ENCODE results near the gene PRSS38. TPM values are rescaled to one million over a fixed set of nuclear protein-coding genes. Genes with fewer than 3 reads are reported as not detected.

PRSS38 gene
- total and polyA plus RNA-seq, 11 donors, result not detected

DNA sequence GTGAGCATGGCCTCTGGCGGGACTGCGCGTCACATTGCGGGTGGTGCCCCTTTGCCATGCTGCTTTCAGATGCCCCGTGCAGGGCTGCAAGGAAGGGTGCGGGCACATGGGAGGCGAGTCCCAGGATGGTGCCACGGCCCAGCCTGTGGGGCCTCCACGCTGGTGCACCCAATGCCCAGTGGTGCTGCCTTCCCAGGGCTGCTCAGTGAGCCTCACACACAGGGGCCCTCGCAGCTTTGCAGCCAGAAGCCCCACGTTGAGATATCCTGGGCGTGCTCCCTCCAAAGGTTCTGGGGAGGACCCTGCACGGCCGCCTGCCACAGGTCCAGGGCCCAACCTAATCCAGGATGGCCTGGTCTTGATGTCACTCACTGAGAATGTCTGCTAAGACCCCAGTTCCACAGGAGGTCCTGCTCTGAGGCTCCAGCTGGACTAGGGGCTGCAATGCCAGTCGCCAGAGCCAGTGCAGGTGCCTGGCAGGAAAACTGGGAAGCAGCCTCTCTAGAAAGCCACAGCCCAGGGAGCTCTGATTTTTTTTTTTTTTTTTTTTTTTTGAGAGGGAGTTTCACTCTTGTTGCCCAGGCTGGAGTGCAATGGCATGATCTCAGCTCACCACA lies 34.1 kb upstream of the PRSS38 start:
- Histone ChIP-seq H3K27me3 (peaks cover 0 to 5% (median 0%) of the 10 kb centered on the region in 9 donors), H3K4me1 (peaks cover 0 to 16% (median 4%) of the 10 kb centered on the region in 12 donors), H3K9me3 (no peaks in the 10 kb centered on the region), H3K27ac (no peak overlapping the region), H3K36me3 (peaks cover 0 to 23% (median 14%) of the 10 kb centered on the region in 9 donors), H3K4me3 (no peak overlapping the region)
- TF ChIP-seq POLR2A (IDR thresholded peaks at IDR 0.05), result no peak
- TF ChIP-seq, protein P1, sequence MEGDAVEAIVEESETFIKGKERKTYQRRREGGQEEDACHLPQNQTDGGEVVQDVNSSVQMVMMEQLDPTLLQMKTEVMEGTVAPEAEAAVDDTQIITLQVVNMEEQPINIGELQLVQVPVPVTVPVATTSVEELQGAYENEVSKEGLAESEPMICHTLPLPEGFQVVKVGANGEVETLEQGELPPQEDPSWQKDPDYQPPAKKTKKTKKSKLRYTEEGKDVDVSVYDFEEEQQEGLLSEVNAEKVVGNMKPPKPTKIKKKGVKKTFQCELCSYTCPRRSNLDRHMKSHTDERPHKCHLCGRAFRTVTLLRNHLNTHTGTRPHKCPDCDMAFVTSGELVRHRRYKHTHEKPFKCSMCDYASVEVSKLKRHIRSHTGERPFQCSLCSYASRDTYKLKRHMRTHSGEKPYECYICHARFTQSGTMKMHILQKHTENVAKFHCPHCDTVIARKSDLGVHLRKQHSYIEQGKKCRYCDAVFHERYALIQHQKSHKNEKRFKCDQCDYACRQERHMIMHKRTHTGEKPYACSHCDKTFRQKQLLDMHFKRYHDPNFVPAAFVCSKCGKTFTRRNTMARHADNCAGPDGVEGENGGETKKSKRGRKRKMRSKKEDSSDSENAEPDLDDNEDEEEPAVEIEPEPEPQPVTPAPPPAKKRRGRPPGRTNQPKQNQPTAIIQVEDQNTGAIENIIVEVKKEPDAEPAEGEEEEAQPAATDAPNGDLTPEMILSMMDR (IDR thresholded peaks at IDR 0.05), result no peak
- WGBS, 4 donors, result 86 to 96% (median 94%) methylated on average over 13 to 15 of the region's 15 CpGs
- no peak for ATAC-seq
- peak in 2 of 5 donors; percentile 6 to 14 for DNase-seq
- intact Hi-C loops (cut with DNase I), result no loop called here

DNA sequence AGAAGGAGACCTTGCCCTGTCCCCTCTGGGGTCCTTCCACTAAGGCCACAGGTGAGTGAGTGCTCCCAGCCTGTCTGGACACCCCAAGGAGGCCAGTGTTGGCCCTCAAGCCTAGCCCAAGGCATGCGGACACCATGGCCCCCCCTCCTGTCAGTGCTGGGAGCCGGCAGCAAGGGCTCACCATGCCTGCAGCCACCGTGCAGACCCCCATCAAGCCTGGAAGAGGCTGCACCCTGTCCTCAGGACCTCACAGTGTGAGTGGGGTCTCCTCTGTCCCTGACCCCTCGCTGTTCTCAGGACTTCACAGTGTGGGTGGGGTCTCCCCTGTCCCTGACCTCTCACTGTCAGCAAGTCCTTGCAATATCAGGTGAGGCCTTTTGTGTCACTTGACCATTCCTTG lies 33.2 kb upstream of the PRSS38 start:
- no peak for TF ChIP-seq POLR2A (IDR thresholded peaks at IDR 0.05)
- TF ChIP-seq, protein P1 (IDR thresholded peaks at IDR 0.05), result no peak
- Histone ChIP-seq H3K27ac (no peak overlapping the region), H3K27me3 (peaks cover 0 to 13% (median 0%) of the 10 kb centered on the region in 9 donors), H3K4me3 (no peak overlapping the region), H3K36me3 (peaks cover 0 to 18% (median 7%) of the 10 kb centered on the region in 9 donors), H3K4me1 (peaks cover 4 to 24% (median 12%) of the 10 kb centered on the region in 12 donors), H3K9me3 (no peaks in the 10 kb centered on the region)
- 75 to 98% (median 88%) methylated on average over 1 to 4 of the region's 4 CpGs for WGBS, 4 donors
- no peak for ATAC-seq
- peak in 1 of 5 donors; percentile 4 for DNase-seq
- intact Hi-C loops (cut with DNase I), result no loop called here

DNA sequence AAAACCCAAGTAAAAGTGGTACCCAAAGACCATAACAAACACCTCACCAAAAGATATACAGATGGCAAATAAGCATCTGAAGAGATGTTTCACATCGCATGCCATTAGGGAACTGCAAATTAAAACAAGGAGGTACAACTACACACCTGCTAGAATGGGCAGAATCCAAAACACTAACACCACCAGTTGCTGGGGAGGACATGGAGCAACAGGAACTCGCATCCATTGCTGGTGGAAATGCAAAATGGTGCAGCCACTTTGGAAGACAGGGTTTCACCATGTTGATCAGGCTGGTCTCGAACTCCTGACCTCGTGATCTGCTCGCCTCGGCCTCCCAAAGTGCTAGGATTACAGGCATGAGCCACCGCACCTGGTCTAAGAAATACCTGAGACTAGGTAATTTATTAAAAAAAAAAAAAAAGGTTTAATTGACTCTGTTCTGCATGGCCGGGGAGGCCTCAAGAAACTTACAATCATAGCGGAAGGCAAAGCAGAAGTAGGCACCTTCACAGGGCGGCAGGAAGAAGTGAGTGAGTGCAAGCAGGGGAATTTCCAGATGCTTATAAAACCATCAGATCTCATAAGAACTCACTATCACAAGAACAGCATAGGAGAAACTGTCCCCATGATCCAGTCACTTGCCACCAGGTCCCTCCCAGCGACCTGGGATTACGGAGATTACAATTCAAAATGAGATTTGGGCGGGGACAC lies 30.2 kb upstream of the PRSS38 start:
- no peak overlapping the region for H3K4me3 ChIP-seq
- H3K27me3 ChIP-seq, result peaks cover 0 to 13% (median 0%) of the 10 kb centered on the region in 9 donors
- H3K36me3 ChIP-seq, result peaks cover 0 to 16% (median 6%) of the 10 kb centered on the region in 9 donors
- no peak for ATAC-seq
- H3K27ac ChIP-seq, result no peak overlapping the region
- peaks cover 4 to 28% (median 18%) of the 10 kb centered on the region in 12 donors for H3K4me1 ChIP-seq
- intact Hi-C loops (cut with DNase I), result loop anchor here in 1 of 10 donors (5.0 kb wide), 1 partner anchor 48 kb away; the partner anchor contains the start of genes JMJD4 and SNAP47
- no peak for DNase-seq
- WGBS, 4 donors, result 87 to 93% (median 91%) methylated on average over 13 of the region's 13 CpGs
- TF ChIP-seq, protein P1 (IDR thresholded peaks at IDR 0.05), result no peak
- no peak for TF ChIP-seq POLR2A (IDR thresholded peaks at IDR 0.05)
- no peaks in the 10 kb centered on the region for H3K9me3 ChIP-seq
